ENCODE results near the gene PABPN1L.

GRCh38 chr16:88911136-88911945 lies 44.9 kb upstream of the PABPN1L start:
- TF ChIP-seq CTCF (IDR thresholded peaks at IDR 0.05; ENCODE audit: extremely low read depth in 1 of 2, insufficient read depth in 1 of 2, low read depth in 1 of 2, low read length in 2 of 2) (no peak), POLR2A (IDR thresholded peaks at IDR 0.05; ENCODE audit: low read depth, low read length) (no peak), EZH2 (IDR thresholded peaks at IDR 0.05; ENCODE audit: borderline replicate concordance, low read depth, low read length, severe bottlenecking) (no peak), FOS (IDR thresholded peaks at IDR 0.05; ENCODE audit: borderline replicate concordance, insufficient read depth, low read length) (no peak), POLR2AphosphoS5 (IDR thresholded peaks at IDR 0.05; ENCODE audit: insufficient read depth, low read depth, low read length) (no peak), MAX (IDR thresholded peaks at IDR 0.05; ENCODE audit: insufficient read depth, insufficient read length) (no peak), GATA2 (IDR thresholded peaks at IDR 0.05; ENCODE audit: insufficient read depth, insufficient read length, low read depth, low read length) (no peak), MYC (IDR thresholded peaks at IDR 0.05; ENCODE audit: low read depth, low read length) (no peak)

Data from endothelial cell of umbilical vein (primary cell).